Subcutaneous adipose tissue (tissue), 4 donors: ENCODE measurements around the gene TGFBR3. TPM values are rescaled to one million over a fixed set of nuclear protein-coding genes. Genes with fewer than 3 reads are reported as not detected.

Experiments
- total RNA-seq, 4 donors: library from RNA; depleted of rRNA; stranded (reverse); fragments of >200 nt; gene quantifications; one replicate each; pipeline ENCODE4 v1.1.0, GENCODE V29; 2016
- TF ChIP-seq, protein P1 (sequence below): fragments of 450-650 bp; IDR thresholded peaks from one replicate; pipeline ENCODE4 v1.5.1; 2016; ENCODE audit warnings: low read depth, mild to moderate bottlenecking, control low read depth, antibody characterized with exemption, moderate library complexity

Gene TGFBR3
- total RNA-seq, 4 donors from 2014 or later = 206 to 374 (median 284) TPM

DNA sequence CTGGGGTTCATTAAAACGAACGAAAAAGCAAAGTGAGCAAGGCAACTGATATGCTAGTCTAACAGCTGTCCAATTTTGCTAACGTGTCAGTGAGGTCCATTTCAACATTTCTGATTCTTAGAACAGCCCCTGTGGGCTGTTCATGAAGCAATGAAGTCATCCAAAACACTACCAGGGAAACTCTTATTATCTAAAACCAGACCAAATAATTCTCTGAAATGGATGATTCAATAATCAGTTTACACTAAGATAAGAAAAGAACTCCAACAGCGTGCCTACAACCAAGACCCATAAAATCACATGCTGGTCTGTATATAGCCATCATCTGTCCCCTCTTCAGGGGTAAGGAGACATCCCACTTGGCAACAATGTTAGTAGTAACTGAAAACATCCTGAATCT lies 122.7 kb downstream of the TGFBR3 start:
- TF ChIP-seq, protein P1, sequence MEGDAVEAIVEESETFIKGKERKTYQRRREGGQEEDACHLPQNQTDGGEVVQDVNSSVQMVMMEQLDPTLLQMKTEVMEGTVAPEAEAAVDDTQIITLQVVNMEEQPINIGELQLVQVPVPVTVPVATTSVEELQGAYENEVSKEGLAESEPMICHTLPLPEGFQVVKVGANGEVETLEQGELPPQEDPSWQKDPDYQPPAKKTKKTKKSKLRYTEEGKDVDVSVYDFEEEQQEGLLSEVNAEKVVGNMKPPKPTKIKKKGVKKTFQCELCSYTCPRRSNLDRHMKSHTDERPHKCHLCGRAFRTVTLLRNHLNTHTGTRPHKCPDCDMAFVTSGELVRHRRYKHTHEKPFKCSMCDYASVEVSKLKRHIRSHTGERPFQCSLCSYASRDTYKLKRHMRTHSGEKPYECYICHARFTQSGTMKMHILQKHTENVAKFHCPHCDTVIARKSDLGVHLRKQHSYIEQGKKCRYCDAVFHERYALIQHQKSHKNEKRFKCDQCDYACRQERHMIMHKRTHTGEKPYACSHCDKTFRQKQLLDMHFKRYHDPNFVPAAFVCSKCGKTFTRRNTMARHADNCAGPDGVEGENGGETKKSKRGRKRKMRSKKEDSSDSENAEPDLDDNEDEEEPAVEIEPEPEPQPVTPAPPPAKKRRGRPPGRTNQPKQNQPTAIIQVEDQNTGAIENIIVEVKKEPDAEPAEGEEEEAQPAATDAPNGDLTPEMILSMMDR = no peak

DNA sequence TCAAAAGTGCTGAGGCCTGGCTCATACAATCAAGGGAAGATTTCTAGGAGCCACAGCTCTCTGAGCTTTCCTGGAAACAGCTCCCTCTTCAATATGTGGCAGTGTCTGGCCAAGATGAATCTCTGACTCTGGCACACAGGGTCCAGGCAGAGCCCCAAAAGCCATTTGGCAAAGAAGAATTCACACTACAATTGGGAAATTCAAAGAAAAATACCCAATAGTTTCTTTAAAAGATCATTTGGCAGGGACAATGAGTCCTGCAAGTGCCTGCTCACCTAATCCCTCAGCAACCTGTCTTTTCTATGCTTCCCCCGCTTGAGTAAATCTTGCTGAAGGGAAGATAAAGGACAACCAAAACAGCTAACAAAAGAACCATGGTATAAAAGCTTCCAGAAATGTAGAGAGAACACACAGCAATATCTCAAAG lies 124.6 kb downstream of the TGFBR3 start:
- TF ChIP-seq, protein P1 = no peak

DNA sequence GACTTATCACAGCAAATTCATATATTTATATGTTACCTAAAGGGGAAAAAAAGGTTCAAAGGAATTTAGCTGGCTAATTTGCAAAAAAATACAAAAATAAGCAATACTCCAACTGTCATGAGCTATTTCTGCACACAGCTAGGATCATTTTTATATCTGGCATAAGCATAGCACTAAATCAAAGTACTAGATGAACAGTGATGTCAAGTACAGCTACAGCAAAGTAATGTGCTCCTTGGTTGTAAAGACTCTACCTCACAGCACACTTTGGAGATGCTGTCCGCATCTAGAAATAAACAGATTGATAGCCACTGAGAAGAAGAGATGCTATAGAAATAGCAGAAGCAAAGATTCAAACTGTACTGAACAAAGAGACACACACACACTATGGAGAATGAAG lies 125.4 kb downstream of the TGFBR3 start:
- TF ChIP-seq, protein P1 = no peak

DNA sequence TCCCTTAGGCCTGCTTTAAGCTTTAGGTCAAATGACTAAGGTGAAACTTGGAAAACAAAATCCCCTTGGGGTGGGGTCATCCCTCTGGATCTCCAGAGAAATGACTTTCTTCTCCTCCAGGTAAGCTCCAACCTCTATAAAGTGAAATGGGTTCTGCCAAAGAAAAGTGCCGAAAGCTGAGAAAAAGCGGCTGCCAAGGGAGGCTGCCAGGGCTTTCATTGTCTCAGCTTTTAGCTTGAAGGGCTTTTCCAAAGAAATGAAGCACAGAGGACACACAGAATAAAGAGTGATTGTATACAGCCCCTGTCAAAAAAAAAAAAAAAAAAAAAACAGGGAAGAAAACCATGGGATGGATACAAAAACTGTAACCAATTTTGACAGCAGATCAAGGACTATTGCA lies 126.9 kb downstream of the TGFBR3 start:
- TF ChIP-seq, protein P1 = no peak

DNA sequence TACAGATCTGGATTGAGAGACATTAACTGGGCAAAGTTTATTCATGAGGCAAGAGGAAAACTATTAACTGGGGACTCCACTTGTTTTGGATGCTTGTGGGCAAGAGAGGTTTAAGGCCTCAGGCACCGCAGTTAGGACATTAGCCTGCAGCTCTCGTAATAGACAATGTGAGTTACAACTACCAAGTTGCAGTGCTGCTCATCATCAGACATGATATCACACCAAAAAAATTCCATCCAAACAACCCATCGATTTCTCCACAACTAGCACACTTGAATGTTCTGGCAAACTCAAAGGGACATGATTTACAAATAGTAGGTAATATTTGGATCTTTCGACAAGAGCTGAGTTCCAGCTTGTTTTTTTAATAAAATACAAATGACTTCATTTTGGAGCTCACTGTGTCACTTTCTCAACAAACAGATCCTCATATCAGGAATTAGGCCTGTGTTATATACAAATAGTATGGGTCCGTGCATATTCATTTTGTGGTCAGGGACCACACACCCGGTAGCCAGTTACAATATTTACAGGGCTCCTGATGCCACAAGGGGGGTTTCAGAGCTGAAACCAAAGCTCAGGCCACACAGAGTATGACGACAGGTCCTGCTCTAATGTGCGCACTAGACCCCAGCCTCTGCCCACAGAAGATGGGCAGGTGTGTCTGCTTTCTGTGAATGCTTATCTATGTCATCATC lies 128.0 kb downstream of the TGFBR3 start:
- TF ChIP-seq, protein P1 = no peak

DNA sequence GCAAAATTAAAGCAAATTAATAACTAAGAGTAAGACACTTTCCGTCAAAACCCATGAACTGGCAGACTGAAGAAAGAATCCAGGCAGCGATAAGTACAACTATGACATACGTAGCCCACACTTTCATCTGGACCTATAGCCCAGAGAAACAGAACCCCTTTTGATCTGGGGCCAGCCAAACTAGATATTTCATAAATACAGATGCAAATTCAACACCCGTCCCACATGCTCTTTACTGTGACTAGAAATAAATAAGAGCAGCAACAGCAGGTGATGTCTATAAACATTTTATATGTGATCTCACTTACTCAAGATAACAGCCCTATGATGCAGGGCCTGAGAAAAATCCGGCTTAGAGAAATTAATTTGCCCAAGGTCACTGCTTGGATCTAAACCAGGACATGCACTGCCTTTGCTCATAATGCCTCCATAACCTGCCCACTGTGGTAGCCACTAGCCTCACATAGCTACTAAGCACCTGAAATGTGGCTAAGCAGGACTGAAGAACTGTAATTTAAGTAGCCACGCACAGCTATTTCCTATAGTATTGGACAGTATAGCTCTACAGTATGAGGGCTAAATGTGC lies 130.2 kb downstream of the TGFBR3 start:
- TF ChIP-seq, protein P1 = no peak

DNA sequence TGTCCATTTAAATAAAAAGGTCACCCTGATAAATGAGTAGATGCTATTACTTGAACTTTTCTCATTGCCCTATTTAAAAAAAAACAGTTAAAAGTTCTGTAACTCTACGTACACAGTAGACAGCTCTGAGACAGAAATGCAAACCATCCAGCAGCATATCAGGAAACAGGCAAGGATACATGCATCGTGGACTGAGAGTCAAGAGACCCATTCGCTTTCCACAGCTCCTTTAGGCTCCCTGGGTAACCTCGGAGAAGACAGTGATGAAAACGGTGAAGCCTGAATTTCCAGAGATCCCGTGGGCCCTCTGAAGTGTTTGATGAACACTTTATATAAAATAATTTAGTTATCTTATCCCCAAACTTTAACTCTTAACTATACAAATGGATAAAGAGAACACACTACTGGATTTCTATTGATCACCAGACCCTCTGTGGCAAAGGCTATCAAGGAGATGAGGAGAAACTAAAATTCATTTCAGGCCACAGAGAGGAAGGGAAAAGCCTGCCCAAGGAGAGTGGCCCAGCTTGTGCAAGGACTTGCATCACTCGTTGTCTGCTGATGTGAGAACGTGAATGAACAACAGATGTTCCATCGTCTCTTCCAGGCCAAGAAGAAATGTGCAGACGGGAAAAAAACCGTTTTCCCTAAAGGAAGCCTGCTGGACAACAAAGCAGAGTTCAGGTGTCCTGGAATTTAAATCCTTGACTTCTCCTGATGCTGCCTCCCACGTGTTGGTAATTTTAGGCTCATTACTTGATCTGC lies 131.0 kb downstream of the TGFBR3 start:
- TF ChIP-seq, protein P1 = no peak
